CD4-positive, alpha-beta T cell treated with Interleukin-15 for 1 hour (primary cell): Measurements from ENCODE around the gene SLC48A1.

Source experiments
- DNase-seq: peaks from one replicate; pipeline ENCODE4 v3.0.0-alpha.2; 2020

SLC48A1 gene

GRCh38 chr12:47778881-47779280, 5.8 kb downstream of the SLC48A1 start:
- DNase-seq, result no peak

- DNase-seq, result peak; percentile 86
These were observed 6.4 kb downstream of the SLC48A1 start for GRCh38 chr12:47779301-47779942.

GRCh38 chr12:47779943-47780504, 7.0 kb downstream of the SLC48A1 start:
- DNase-seq, result no peak

- no peak for DNase-seq
These were observed 8.7 kb downstream of the SLC48A1 start for GRCh38 chr12:47781479-47782371.

GRCh38 chr12:47782372-47782770, 9.3 kb downstream of the SLC48A1 start:
- DNase-seq, result no peak

GRCh38 chr12:47783024-47783755, 10.2 kb downstream of the SLC48A1 start:
- no peak for DNase-seq

GRCh38 chr12:47783821-47784819, 11.1 kb downstream of the SLC48A1 start:
- no peak for DNase-seq

- DNase-seq, result no peak
These were observed 12.2 kb downstream of the SLC48A1 start for GRCh38 chr12:47785036-47785886.

GRCh38 chr12:47785887-47786661, 13.0 kb downstream of the SLC48A1 start:
- DNase-seq, result no peak

- DNase-seq, result no peak
These were observed 13.7 kb downstream of the SLC48A1 start for GRCh38 chr12:47786662-47787280.

GRCh38 chr12:47787596-47788319, 14.7 kb downstream of the SLC48A1 start:
- DNase-seq, result no peak

GRCh38 chr12:47789141-47789540, 16.1 kb downstream of the SLC48A1 start:
- no peak for DNase-seq

- no peak for DNase-seq
These were observed 16.9 kb downstream of the SLC48A1 start for GRCh38 chr12:47789712-47790489.

- DNase-seq, result no peak
These were observed 17.8 kb downstream of the SLC48A1 start for GRCh38 chr12:47790676-47791350.

- DNase-seq, result no peak
These were observed 18.3 kb downstream of the SLC48A1 start for GRCh38 chr12:47791351-47791746.

- no peak for DNase-seq
These were observed 18.8 kb downstream of the SLC48A1 start for GRCh38 chr12:47791874-47792273.

- no peak for DNase-seq
These were observed 20.1 kb downstream of the SLC48A1 start for GRCh38 chr12:47793015-47793681.
